Measurements from ENCODE around the gene PTN.

DNA sequence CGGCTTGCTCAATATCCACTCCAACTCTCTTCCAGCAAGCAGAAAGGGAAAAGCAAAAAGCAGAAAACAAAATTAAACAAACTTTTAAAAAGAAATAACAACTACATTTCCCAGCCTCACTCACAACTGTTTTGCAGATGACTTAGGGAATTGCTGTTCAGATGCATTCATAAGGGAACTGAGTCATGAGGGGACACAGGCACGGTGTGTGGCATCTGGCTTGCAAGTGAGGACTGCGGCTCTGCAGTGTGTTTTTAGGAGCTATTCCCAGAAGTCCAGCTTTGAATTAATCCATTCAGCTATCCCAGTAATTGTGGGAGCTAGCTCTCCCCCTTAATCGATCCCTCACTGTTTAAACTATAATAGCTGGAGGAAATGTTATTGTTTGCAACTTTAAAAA is 30.3 kb downstream of the PTN start:
- TF ChIP-seq, protein P1, sequence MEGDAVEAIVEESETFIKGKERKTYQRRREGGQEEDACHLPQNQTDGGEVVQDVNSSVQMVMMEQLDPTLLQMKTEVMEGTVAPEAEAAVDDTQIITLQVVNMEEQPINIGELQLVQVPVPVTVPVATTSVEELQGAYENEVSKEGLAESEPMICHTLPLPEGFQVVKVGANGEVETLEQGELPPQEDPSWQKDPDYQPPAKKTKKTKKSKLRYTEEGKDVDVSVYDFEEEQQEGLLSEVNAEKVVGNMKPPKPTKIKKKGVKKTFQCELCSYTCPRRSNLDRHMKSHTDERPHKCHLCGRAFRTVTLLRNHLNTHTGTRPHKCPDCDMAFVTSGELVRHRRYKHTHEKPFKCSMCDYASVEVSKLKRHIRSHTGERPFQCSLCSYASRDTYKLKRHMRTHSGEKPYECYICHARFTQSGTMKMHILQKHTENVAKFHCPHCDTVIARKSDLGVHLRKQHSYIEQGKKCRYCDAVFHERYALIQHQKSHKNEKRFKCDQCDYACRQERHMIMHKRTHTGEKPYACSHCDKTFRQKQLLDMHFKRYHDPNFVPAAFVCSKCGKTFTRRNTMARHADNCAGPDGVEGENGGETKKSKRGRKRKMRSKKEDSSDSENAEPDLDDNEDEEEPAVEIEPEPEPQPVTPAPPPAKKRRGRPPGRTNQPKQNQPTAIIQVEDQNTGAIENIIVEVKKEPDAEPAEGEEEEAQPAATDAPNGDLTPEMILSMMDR (IDR thresholded peaks at IDR 0.05): no peak
- TF ChIP-seq EZH2phosphoT487 (IDR thresholded peaks at IDR 0.05) (no peak), EZH2 (IDR thresholded peaks at IDR 0.05) (no peak)
